ENCODE measurements around the gene TAP2. TPM values are rescaled to one million over a fixed set of nuclear protein-coding genes. Genes with fewer than 3 reads are reported as not detected.

The TAP2 gene
- total RNA-seq, 1 experiment from 2014 or later, result 59.9 TPM

DNA sequence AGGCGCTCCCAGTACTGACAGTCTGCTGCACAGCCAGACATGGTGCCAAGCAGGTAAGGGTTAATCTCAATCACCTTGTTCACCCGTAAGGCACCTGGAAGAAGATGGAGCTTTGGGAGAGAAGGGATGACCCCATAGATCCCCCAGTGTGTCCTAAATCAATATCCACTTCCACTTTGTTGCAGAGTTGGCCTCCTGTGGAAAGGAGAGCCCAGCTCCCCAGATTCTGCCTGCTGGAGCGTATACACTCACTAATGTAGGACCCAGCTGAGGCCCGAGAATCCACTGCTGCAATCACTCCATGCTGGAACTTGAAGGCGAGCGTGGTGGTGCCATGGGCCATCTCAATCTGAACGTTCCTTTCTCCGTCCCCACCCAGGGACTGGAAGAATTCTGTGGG, 4.2 kb upstream of the TAP2 start:
- Histone ChIP-seq H3K4me3 (replicated peaks in 1 of 2; ENCODE audit: low read depth in 1 of 2, low read length in 2 of 2) (no peak overlapping the region), H3K9me2 (ENCODE audit: insufficient read depth) (no peaks in the 10 kb centered on the region), H3K4me2 (ENCODE audit: low read length) (no peak overlapping the region), H3K27me3 (ENCODE audit: insufficient read depth, low read length) (no peaks in the 10 kb centered on the region), H3K79me2 (ENCODE audit: insufficient read depth, low read length) (peaks cover 4% of the 10 kb centered on the region; the same call in 1 of the 2 replicates), H3K9me3 (ENCODE audit: control insufficient read depth in 1 of 2, insufficient read depth in 1 of 2, low read depth in 1 of 2, low read length in 2 of 2) (no peaks in the 10 kb centered on the region), H3K9ac (ENCODE audit: low read length) (no peak overlapping the region), H3K27ac (ENCODE audit: low read depth, low read length) (no peak overlapping the region), H3K36me3 (ENCODE audit: control insufficient read depth in 1 of 2, insufficient read depth in 2 of 2, low read length in 2 of 2) (no peaks in the 10 kb centered on the region), H2AFZ (ENCODE audit: low read depth, low read length, poor library complexity, severe bottlenecking) (no peak overlapping the region), H4K20me1 (ENCODE audit: insufficient read depth) (no peaks in the 10 kb centered on the region), H3K4me1 (ENCODE audit: control insufficient read depth in 1 of 2, insufficient read depth in 2 of 2, low read length in 2 of 2) (peaks cover 12 to 24% of the 10 kb centered on the region in 2 experiments; a peak in 3 of 4 replicates)
- RAD21 ChIA-PET (ENCODE audit: low non-redundant PET in 1 of 2, low total read pairs in 2 of 2, uncharacterized antibody in 2 of 2, unreplicated experiment in 2 of 2), result no interaction called here
- ATAC-seq, result no peak
- TF ChIP-seq SP1 (IDR thresholded peaks at IDR 0.05; ENCODE audit: low read depth) (no peak), CBX3 (IDR thresholded peaks at IDR 0.05; ENCODE audit: low read depth) (no peak), MAX (IDR thresholded peaks at IDR 0.05) (no peak)
- DNase-seq (ENCODE audit: low read depth, low spot score), result no peak
- BruUV-seq (replicated peaks), result no TSS peak
- POLR2A ChIA-PET, result no interaction called here
- intact Hi-C loops (cut with micrococcal nuclease), result loop anchor here (1.0 kb wide), 1 partner anchor 9 kb away; no protein-coding TSS in a partner anchor
- CTCF ChIA-PET, result no interaction called here

DNA sequence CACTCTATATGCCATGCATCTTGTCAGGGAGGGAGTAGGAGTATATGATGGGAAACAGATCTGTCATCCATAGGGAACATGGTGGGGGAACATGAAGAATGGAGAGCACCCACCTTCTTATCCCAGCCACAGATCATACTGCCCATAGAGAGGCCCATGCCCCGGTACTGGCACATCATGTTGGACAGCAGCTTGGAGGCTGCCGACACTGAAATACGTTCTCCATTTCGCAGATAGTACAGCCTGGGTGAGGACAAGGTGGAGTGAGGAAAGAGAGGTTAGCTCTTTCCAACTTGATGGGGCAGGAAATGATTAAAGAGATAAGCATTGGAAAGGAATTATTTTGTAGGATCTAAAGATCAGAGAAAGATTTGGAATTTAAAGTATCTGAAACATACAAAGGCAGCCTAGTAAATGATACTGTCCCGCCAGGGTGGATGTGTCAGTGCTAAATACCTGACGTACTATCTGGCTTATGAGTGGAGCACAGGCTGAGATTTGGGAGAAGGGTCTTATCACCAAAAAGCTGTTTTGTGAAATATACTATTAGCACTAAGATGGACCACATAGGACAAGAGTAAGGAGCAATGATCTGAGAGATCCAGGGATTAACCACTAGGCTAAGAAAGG, 3.6 kb upstream of the TAP2 start:
- Histone ChIP-seq H3K9me2 (ENCODE audit: insufficient read depth) (no peaks in the 10 kb centered on the region), H3K4me1 (ENCODE audit: control insufficient read depth in 1 of 2, insufficient read depth in 2 of 2, low read length in 2 of 2) (peaks cover 12 to 30% of the 10 kb centered on the region in 2 experiments; a peak in 3 of 4 replicates), H3K4me2 (ENCODE audit: low read length) (no peak overlapping the region), H3K9ac (ENCODE audit: low read length) (no peak overlapping the region), H3K36me3 (ENCODE audit: control insufficient read depth in 1 of 2, insufficient read depth in 2 of 2, low read length in 2 of 2) (no peaks in the 10 kb centered on the region), H3K27ac (ENCODE audit: low read depth, low read length) (no peak overlapping the region), H4K20me1 (ENCODE audit: insufficient read depth) (no peaks in the 10 kb centered on the region), H2AFZ (ENCODE audit: low read depth, low read length, poor library complexity, severe bottlenecking) (no peak overlapping the region), H3K9me3 (ENCODE audit: control insufficient read depth in 1 of 2, insufficient read depth in 1 of 2, low read depth in 1 of 2, low read length in 2 of 2) (no peaks in the 10 kb centered on the region), H3K79me2 (ENCODE audit: insufficient read depth, low read length) (peaks cover 5% of the 10 kb centered on the region; the same call in 1 of the 2 replicates), H3K27me3 (ENCODE audit: insufficient read depth, low read length) (no peaks in the 10 kb centered on the region), H3K4me3 (replicated peaks in 1 of 2; ENCODE audit: low read depth in 1 of 2, low read length in 2 of 2) (no peak overlapping the region)
- TF ChIP-seq MAX (IDR thresholded peaks at IDR 0.05) (no peak), SRF (IDR thresholded peaks at IDR 0.05; ENCODE audit: low read depth) (no peak), EZH2 (IDR thresholded peaks at IDR 0.05) (no peak), SIN3A (IDR thresholded peaks at IDR 0.05; ENCODE audit: low read depth) (no peak), ATF3 (IDR thresholded peaks at IDR 0.05) (no peak), ELF1 (IDR thresholded peaks at IDR 0.05; ENCODE audit: borderline replicate concordance, low read depth) (no peak), YY1 (IDR thresholded peaks at IDR 0.05; ENCODE audit: extremely low read depth, insufficient replicate concordance, low read depth, low read length) (no peak), POLR2A (IDR thresholded peaks at IDR 0.05; ENCODE audit: borderline replicate concordance, extremely low read depth, insufficient read depth, insufficient read length) (no peak), CEBPB (IDR thresholded peaks at IDR 0.05; ENCODE audit: low read depth) (no peak), FOSL1 (IDR thresholded peaks at IDR 0.05; ENCODE audit: low read depth) (no peak), REST (IDR thresholded peaks at IDR 0.05; ENCODE audit: low read depth) (no peak), TCF7L2 (IDR thresholded peaks at IDR 0.05; ENCODE audit: borderline replicate concordance, extremely low read depth, insufficient read depth, insufficient read length) (no peak), JUND (IDR thresholded peaks at IDR 0.05) (no peak), RAD21 (IDR thresholded peaks at IDR 0.05; ENCODE audit: low read depth) (no peak), CBX3 (IDR thresholded peaks at IDR 0.05; ENCODE audit: low read depth) (no peak), EGR1 (IDR thresholded peaks at IDR 0.05; ENCODE audit: low read depth) (no peak), POLR2AphosphoS5 (IDR thresholded peaks at IDR 0.05; ENCODE audit: low read depth, low read length) (no peak)
- intact Hi-C loops (cut with micrococcal nuclease), result loop anchor here (1.0 kb wide), 1 partner anchor 9 kb away; no protein-coding TSS in a partner anchor
- no TSS peak for BruUV-seq (replicated peaks)
- DNase-seq (ENCODE audit: low read depth, low spot score), result no peak
- POLR2A ChIA-PET, result no interaction called here
- RAD21 ChIA-PET (ENCODE audit: low non-redundant PET in 1 of 2, low total read pairs in 2 of 2, uncharacterized antibody in 2 of 2, unreplicated experiment in 2 of 2), result no interaction called here
- CTCF ChIA-PET, result interaction anchor here (0.6 to 1.0 kb wide), 2 partner anchors 19 to 36 kb away, joined by 3 to 4 read pairs; no protein-coding TSS in a partner anchor
- no peak for ATAC-seq

All from HCT116 (cell line).